HCT116 (cell line): ENCODE data around the gene SORL1-AS1.
"Not testable (repeated sequence)": the region's sequence is repeated elsewhere in the genome, so short reads cannot be mapped to it uniquely, and the experiment has no call there.

Experiments used
- ATAC-seq: fragments of 200-7000 bp; cut with Tn5 transposase; 2 replicates; pipeline ENCODE4 v1.9.1; 2020; ENCODE audit warnings: mild to moderate bottlenecking, moderate library complexity
- BruUV-seq: library from RNA; stranded (reverse); fragments of 400-500 nt; replicated peaks from 2 replicates; lab custom pipeline; 2021; lab: Mats Ljungman, UMichigan
- CTCF ChIA-PET: fragments of 300-600 bp; sonication (Branson Sonifier 250); formaldehyde crosslinking; loops from one replicate; lab custom pipeline; 2021; ENCODE audit warnings: antibody characterized with exemption; lab: Charles Lee
- POLR2A ChIA-PET: fragments of 300-600, 350-600 bp; sonication (Branson Sonifier 250); formaldehyde crosslinking; loops from one replicate; lab custom pipeline; 2021; ENCODE audit warnings: antibody characterized with exemption; lab: Charles Lee
- RAD21 ChIA-PET, 2 experiments: fragments of 300-600 bp; sonication (Branson Sonifier 250); formaldehyde crosslinking; loops; one replicate each; lab custom pipeline; 2023; ENCODE audit warnings: low total read pairs in 2 of 2; ENCODE audit not compliant: uncharacterized antibody in 2 of 2, unreplicated experiment in 2 of 2, low non-redundant PET in 1 of 2; lab: Charles Lee
- DNase-seq: peaks from one replicate; pipeline ENCODE4 v3.0.0-alpha.2; 2010; ENCODE audit warnings: low read depth, low spot score
- H2AFZ ChIP-seq: fragments of 200-600 bp; shearing (Covaris generic), sonication (generic); 2 replicates; pipeline ENCODE4 v1.6.1; 2017; ENCODE audit warnings: low read depth, mixed run types, mixed read lengths, antibody characterized with exemption, low read length; ENCODE audit not compliant: poor library complexity, severe bottlenecking
- H3K27ac ChIP-seq: 2 replicates; pipeline ENCODE4 v1.5.1; 2012; ENCODE audit warnings: low read depth, low read length
- H3K27me3 ChIP-seq: fragments of 200-600 bp; sonication (generic); 2 replicates; pipeline ENCODE4 v1.6.1; 2016; ENCODE audit warnings: mixed run types, low read length, mixed read lengths; ENCODE audit not compliant: insufficient read depth
- H3K36me3 ChIP-seq, 2 experiments: fragments of 200-500 bp in 1 of 2; fragments of 200-600 bp in 1 of 2; sonication (Bioruptor generic) in 1 of 2; sonication (generic) in 1 of 2; 2 replicates each; pipeline versions ENCODE4 v1.5.1 to v1.6.1; 2014 to 2016; ENCODE audit warnings: low read length in 2 of 2, inconsistent platforms in 1 of 2, mixed read lengths in 1 of 2, mixed run types in 1 of 2; ENCODE audit not compliant: insufficient read depth in 2 of 2, control insufficient read depth in 1 of 2
- H3K4me1 ChIP-seq, 2 experiments: fragments of 200-600 bp in 1 of 2; sonication (generic) in 1 of 2; 2 replicates each; pipeline versions ENCODE4 v1.5.1 to v1.6.1; 2012 to 2017; ENCODE audit warnings: low read length in 2 of 2, inconsistent platforms in 1 of 2, mild to moderate bottlenecking in 1 of 2, mixed read lengths in 1 of 2, mixed run types in 1 of 2, moderate library complexity in 1 of 2; ENCODE audit not compliant: insufficient read depth in 2 of 2, control insufficient read depth in 1 of 2
- H3K4me2 ChIP-seq: fragments of 200-600 bp; sonication (generic); 2 replicates; pipeline ENCODE4 v1.6.1; 2017; ENCODE audit warnings: mixed run types, low read length, mixed read lengths
- H3K4me3 ChIP-seq, 2 experiments: fragments of 200-600 bp in 1 of 2; sonication (generic) in 1 of 2; replicated peaks in 1 of 2; 2 replicates each; pipeline ENCODE4 v1.5.1; 2011 to 2016; ENCODE audit warnings: low read length in 2 of 2, control low read depth in 1 of 2, low read depth in 1 of 2, mild to moderate bottlenecking in 1 of 2, mixed read lengths in 1 of 2, mixed run types in 1 of 2
- H3K79me2 ChIP-seq: fragments of 200-600 bp; sonication (generic); 2 replicates; pipeline ENCODE4 v1.6.1; 2017; ENCODE audit warnings: mild to moderate bottlenecking, mixed run types, low read length, moderate library complexity, mixed read lengths; ENCODE audit not compliant: insufficient read depth
- H3K9ac ChIP-seq: fragments of 200-600 bp; sonication (generic); 2 replicates; pipeline ENCODE4 v1.6.1; 2016; ENCODE audit warnings: low read length, mixed read lengths
- H3K9me2 ChIP-seq: fragments of 200-600 bp; sonication (generic), shearing (Covaris generic); 2 replicates; pipeline ENCODE4 v1.6.1; 2017; ENCODE audit warnings: mixed run types, mild to moderate bottlenecking, moderate library complexity; ENCODE audit not compliant: insufficient read depth
- H3K9me3 ChIP-seq, 2 experiments: fragments of 200-500 bp in 1 of 2; fragments of 200-600 bp in 1 of 2; sonication (Bioruptor generic) in 1 of 2; sonication (generic) in 1 of 2; 2 replicates each; pipeline ENCODE4 v1.6.1; 2014 to 2017; ENCODE audit warnings: low read length in 2 of 2, mixed read lengths in 2 of 2, inconsistent platforms in 1 of 2, low read depth in 1 of 2, mild to moderate bottlenecking in 1 of 2, mixed run types in 1 of 2, moderate library complexity in 1 of 2; ENCODE audit not compliant: control insufficient read depth in 1 of 2, insufficient read depth in 1 of 2
- H4K20me1 ChIP-seq: fragments of 200-600 bp; sonication (generic), shearing (Covaris generic); 2 replicates; pipeline ENCODE4 v1.6.1; 2017; ENCODE audit warnings: mixed run types, mild to moderate bottlenecking, moderate library complexity; ENCODE audit not compliant: insufficient read depth
- SIN3A ChIP-seq: IDR thresholded peaks from 2 replicates; pipeline ENCODE4 v1.6.1; 2012; ENCODE audit warnings: low read depth
- SP1 ChIP-seq: IDR thresholded peaks from 2 replicates; pipeline ENCODE4 v1.6.1; 2012; ENCODE audit warnings: low read depth
- intact Hi-C: fragments of 100-400 bp; cut with micrococcal nuclease; formaldehyde crosslinking; loops from 2 replicates; pipeline ENCODE4 v1.10.0; 2022
- TF ChIP-seq, protein P1 (sequence below): IDR thresholded peaks from 2 replicates; pipeline ENCODE4 v1.6.1; 2012

SORL1-AS1 gene

DNA sequence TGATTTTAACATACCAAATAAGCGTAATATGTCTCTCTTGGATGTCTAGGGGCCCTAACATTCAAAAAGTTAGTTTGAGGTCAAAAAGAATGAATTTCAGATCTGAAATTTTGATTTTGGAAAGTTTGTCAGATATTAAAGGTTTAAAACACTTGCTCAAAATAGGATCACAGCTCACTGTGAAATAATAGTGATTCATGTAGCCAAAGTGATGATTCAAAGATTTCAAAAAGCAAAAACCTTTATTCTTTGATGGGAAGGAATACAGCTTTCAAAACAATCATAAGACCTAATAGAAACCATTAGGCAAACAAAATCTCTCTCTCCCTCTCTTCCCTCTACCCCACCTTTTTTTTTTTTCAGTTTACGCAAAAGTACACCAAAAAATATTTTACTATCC, 42.7 kb downstream of the SORL1-AS1 start:
- intact Hi-C loops, H3K79me2 ChIP-seq, H3K9me2 ChIP-seq, H3K4me3 ChIP-seq, ATAC-seq, H3K4me1 ChIP-seq, H3K4me2 ChIP-seq, H3K27ac ChIP-seq, DNase-seq, H3K9ac ChIP-seq, H3K27me3 ChIP-seq, H4K20me1 ChIP-seq, H3K36me3 ChIP-seq, BruUV-seq, H2AFZ ChIP-seq, POLR2A ChIA-PET, RAD21 ChIA-PET, H3K9me3 ChIP-seq: not testable (repeated sequence)
- CTCF ChIA-PET, result interaction anchor here (0.6 kb wide), 1 partner anchor 495 kb away, joined by 6 read pairs; no protein-coding TSS in a partner anchor

DNA sequence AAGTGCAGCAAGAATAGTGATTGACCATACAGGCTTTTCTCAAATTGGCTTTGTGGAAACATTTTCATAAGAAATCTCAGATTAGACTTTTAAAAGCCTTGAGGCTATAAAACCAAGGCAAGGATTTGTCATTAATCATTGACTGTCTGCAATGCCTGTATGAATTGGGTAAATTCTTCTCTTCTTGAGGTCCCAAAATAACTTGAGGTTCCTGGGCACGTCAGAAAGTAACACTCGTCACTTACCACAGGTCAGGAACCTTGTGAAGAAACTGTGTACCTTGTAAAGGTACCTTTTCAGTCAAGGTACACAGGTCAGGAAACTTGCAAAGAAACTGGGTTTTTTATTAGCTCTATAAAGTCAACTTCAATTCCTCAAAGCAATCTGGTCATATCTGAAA, 43.9 kb downstream of the SORL1-AS1 start:
- ChIA-PET POLR2A (no interaction called here), RAD21 (no interaction called here), CTCF (interaction anchor here (0.6 kb wide), 2 partner anchors 42 to 1455 kb away, joined by 3 to 4 read pairs; no protein-coding TSS in a partner anchor)
- no peak for DNase-seq
- Histone ChIP-seq H3K9ac (no peak overlapping the region), H3K27ac (no peak overlapping the region), H4K20me1 (no peaks in the 10 kb centered on the region), H3K9me2 (no peaks in the 10 kb centered on the region), H3K9me3 (no peaks in the 10 kb centered on the region), H2AFZ (no peak overlapping the region), H3K79me2 (no peaks in the 10 kb centered on the region), H3K27me3 (no peaks in the 10 kb centered on the region), H3K36me3 (no peaks in the 10 kb centered on the region), H3K4me1 (no peaks in the 10 kb centered on the region), H3K4me3 (no peak overlapping the region), H3K4me2 (no peak overlapping the region)
- TF ChIP-seq, protein P1, sequence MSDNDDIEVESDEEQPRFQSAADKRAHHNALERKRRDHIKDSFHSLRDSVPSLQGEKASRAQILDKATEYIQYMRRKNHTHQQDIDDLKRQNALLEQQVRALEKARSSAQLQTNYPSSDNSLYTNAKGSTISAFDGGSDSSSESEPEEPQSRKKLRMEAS, result no peak
- no peak for TF ChIP-seq SIN3A
- TF ChIP-seq SP1, result no peak
- no peak for ATAC-seq
- intact Hi-C loops, result no loop called here
- no TSS peak for BruUV-seq
